ENCODE measurements around the gene VPS11. TPM values are rescaled to one million over a fixed set of nuclear protein-coding genes. Genes with fewer than 3 reads are reported as not detected.

The VPS11 gene
- total and polyA plus RNA-seq, 2 experiments from 2014 or later = 11.5 to 13.4 TPM

GRCh38 chr11:119092880-119093842, 25.5 kb downstream of the VPS11 start:
- TF ChIP-seq ETS1 (IDR thresholded peaks at IDR 0.05) (no peak), POLR2AphosphoS5 (IDR thresholded peaks at IDR 0.05; ENCODE audit: low read depth) (peak; percentile 35; the same call in 1 of the 2 replicates), REST (IDR thresholded peaks at IDR 0.05; ENCODE audit: unreplicated experiment) (no peak), JUNB (IDR thresholded peaks at IDR 0.05; ENCODE audit: unreplicated experiment) (no peak)
- peak overlapping the region; percentile 96 for H3K4me3 Mint-ChIP-seq
- H3K27me3 ChIP-seq (ENCODE audit: insufficient read depth) = no peaks in the 10 kb centered on the region
- no peak overlapping the region for H2AFZ ChIP-seq
- peaks cover 74% of the 10 kb centered on the region for H3K36me3 Mint-ChIP-seq (ENCODE audit: low read depth)
- no peak for ATAC-seq
- H3K36me3 ChIP-seq (ENCODE audit: insufficient read depth) = peaks cover 11% of the 10 kb centered on the region
- peaks cover 10% of the 10 kb centered on the region for H3K4me1 Mint-ChIP-seq
- H3K4me2 ChIP-seq = peak overlapping the region; percentile 100
- H3K27ac ChIP-seq (ENCODE audit: low read depth) = peak overlapping the region; percentile 85
- H3F3A ChIP-seq (replicated peaks; ENCODE audit: low read depth) = peaks cover 40% of the 10 kb centered on the region
- peaks cover 34% of the 10 kb centered on the region for H3K79me2 ChIP-seq (replicated peaks; ENCODE audit: insufficient read depth)
- peaks cover 29% of the 10 kb centered on the region; the same call in 1 of the 2 replicates for H4K20me1 ChIP-seq (replicated peaks; ENCODE audit: insufficient read depth)
- H3K4me3 ChIP-seq = peak overlapping the region; percentile 96
- no peaks in the 10 kb centered on the region for H3K9me2 ChIP-seq (ENCODE audit: insufficient read depth)
- peaks cover 14% of the 10 kb centered on the region; the same call in 1 of the 2 replicates for H3K4me1 ChIP-seq (ENCODE audit: insufficient read depth)
- no peaks in the 10 kb centered on the region; the same call in 2 of the 3 replicates for H3K9me3 Mint-ChIP-seq
- peaks cover 27% of the 10 kb centered on the region for H3K27me3 Mint-ChIP-seq (ENCODE audit: insufficient read depth, low read depth, poor library complexity)
- DNase-seq (ENCODE audit: low spot score) = no peak
- H3K27ac Mint-ChIP-seq = peak overlapping the region; percentile 95

- Histone ChIP-seq H3K79me2 (replicated peaks; ENCODE audit: insufficient read depth) (peaks cover 34% of the 10 kb centered on the region), H3K27ac (ENCODE audit: low read depth) (peak overlapping the region; percentile 85), H3K4me3 (peak overlapping the region; percentile 96), H3K27me3 (ENCODE audit: insufficient read depth) (no peaks in the 10 kb centered on the region), H4K20me1 (replicated peaks; ENCODE audit: insufficient read depth) (peaks cover 29% of the 10 kb centered on the region; the same call in 1 of the 2 replicates), H3K36me3 (ENCODE audit: insufficient read depth) (peaks cover 19% of the 10 kb centered on the region), H2AFZ (no peak overlapping the region), H3F3A (replicated peaks; ENCODE audit: low read depth) (peaks cover 40% of the 10 kb centered on the region), H3K9me2 (ENCODE audit: insufficient read depth) (no peaks in the 10 kb centered on the region), H3K4me2 (peak overlapping the region; percentile 100), H3K4me1 (ENCODE audit: insufficient read depth) (peaks cover 14% of the 10 kb centered on the region; the same call in 1 of the 2 replicates)
- DNase-seq (ENCODE audit: low spot score) (peak; percentile 48), ATAC-seq (peak; percentile 5)
- peaks cover 27% of the 10 kb centered on the region for H3K27me3 Mint-ChIP-seq (ENCODE audit: insufficient read depth, low read depth, poor library complexity)
- peaks cover 79% of the 10 kb centered on the region for H3K36me3 Mint-ChIP-seq (ENCODE audit: low read depth)
- peaks cover 10% of the 10 kb centered on the region for H3K4me1 Mint-ChIP-seq
- no peaks in the 10 kb centered on the region; the same call in 2 of the 3 replicates for H3K9me3 Mint-ChIP-seq
- H3K4me3 Mint-ChIP-seq = peak overlapping the region; percentile 96
- peak overlapping the region; percentile 98 for H3K27ac Mint-ChIP-seq
- TF ChIP-seq ZNF114 (CRISPR knock-in tag; IDR thresholded peaks at IDR 0.05) (no peak), POLR2AphosphoS5 (IDR thresholded peaks at IDR 0.05; ENCODE audit: low read depth) (peak; percentile 26; the same call in 1 of the 2 replicates)
These were observed 26.6 kb downstream of the VPS11 start for GRCh38 chr11:119093942-119094815.

Data from GM23338 (cell line).